HK-2 (cell line): ENCODE data around the gene PHF19.
A peak's percentile ranks its signal among the peaks of the same experiment; 100 is the strongest.

Experiments
- DNase-seq: peaks from one replicate; pipeline ENCODE4 v3.0.0-alpha.2; 2018; ENCODE audit not compliant: unreplicated experiment

The PHF19 gene

DNA sequence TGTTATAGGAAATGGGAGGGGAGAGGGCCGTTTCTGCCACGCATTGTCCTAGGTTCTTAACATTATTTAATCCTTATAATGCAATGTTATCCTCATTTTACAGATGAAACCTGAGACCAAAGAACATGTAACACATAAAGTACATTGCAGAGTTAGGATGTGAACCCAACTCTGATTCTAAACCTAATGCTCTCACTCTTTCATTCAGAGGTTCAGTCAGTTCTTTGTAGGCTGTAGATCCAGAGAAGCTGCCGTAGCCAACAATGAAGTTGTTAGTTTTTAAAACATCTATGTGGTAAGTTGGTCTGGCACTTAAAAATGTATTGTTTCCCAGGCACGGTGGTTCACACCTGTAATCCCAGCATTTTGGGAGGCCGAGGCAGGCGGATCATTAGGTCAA, 23.8 kb downstream of the PHF19 start:
- no peak for DNase-seq

DNA sequence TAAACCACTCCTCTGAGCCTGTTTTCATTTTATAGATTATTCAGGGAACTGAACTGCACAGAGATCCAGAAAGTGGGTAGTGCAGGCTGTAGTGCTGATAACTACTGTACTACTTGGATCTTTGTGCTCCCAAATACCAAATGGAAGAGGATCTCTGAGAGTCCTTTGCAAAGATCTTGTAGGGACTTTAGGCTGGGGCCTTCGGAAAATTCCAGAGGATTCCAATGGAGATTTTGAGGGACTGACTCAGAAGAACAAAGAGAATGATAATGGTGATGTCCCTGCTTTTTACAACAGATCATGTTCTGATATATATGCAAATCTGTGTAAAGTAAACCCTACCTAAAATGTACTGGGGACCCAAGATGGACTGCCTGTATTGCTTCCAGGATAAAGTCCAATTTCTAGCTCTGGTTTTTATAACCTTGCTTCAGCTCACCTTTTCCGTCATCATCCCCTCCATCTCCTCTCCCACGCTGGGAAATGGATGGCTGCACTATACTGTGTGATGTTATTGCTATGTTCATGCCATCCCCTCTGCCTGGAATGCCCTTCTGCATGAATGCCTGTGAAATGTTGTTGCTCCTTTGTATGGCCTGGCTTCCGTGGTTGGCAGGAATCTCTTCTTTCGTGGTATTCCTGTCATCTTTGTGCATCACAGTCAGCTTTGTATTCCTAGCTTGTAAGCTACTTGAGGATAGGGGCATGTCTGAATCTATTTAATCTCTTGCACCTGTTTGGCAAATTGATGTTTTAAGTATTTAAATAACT, 24.6 kb downstream of the PHF19 start:
- peak; percentile 52 for DNase-seq

DNA sequence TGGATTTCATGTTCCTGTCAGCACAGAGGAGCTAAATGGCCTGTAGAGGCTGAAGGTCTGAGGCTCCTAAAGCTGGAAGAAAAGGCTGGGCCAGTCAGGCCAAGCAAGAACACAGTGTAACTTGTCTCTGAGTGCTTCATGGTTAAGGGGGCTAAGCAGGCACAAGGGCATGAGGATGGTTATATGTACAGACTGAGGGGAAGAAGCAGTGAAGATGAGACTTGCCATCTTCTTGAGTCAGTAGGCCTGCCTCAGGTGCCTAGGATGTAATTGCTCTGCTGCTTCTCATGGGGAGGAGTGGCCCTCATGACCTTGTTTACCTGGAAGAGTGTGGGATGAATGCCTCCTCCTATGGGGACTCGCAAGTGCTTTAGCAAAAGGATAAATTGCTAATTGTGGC, 25.5 kb downstream of the PHF19 start:
- DNase-seq, result no peak

GRCh38 chr9:120850315-120850714, 26.7 kb downstream of the PHF19 start:
- DNase-seq, result no peak

- no peak for DNase-seq
Measured at GRCh38 chr9:120846906-120847305, 30.1 kb downstream of the PHF19 start.

- DNase-seq, result no peak
Measured at GRCh38 chr9:120846251-120846889, 30.6 kb downstream of the PHF19 start.

DNA sequence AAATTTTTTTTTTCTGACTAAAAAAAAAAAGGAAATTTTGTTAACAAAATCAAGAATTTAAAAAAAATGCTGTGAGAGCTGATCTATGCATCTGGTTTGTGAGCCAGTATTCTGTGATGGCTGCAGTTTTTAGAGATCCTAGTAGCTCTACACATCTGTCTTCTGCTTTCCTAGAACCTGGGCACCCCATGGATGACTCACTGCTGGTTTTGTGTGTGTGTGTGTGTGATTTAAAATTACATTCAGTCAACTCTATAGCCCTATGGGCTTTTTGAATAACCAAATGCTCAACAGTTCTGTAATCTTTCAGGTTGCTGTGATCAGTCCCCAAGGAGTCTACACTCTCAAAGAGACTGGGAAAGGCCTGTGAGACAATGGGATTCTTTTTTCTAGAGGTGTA, 31.7 kb downstream of the PHF19 start:
- no peak for DNase-seq

- DNase-seq, result peak; percentile 98
Measured at GRCh38 chr9:120842685-120843485, 34.1 kb downstream of the PHF19 start, which contains the start of gene PSMD5. PSMD5 (minus strand) TSS chr9:120842922; CDS start chr9:120842909, 13 bp downstream.

GRCh38 chr9:120841930-120842684, 34.9 kb downstream of the PHF19 start:
- no peak for DNase-seq

DNA sequence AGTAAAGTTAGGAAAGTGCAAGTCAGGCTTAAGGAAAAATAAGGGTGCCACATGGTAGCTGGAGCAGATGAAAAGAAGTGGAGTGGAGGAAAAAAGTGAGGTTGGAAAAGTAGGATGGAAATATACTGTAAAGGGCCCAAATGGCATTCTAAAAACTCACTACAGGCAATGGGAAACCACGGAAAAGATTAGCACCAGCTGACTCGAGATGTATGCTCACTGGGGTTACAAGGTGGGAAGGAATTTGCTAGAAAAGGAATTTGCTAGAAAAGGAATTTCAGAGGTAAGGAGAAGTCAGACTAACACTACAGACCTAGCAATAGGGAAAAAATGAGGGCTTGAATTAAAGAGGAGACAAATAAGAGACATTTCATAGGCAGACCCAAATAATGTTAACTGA, 37.8 kb downstream of the PHF19 start:
- DNase-seq, result no peak

- DNase-seq, result no peak
Measured at GRCh38 chr9:120837921-120838320, 39.1 kb downstream of the PHF19 start.

- no peak for DNase-seq
Measured at GRCh38 chr9:120833325-120833724, 43.7 kb downstream of the PHF19 start.

DNA sequence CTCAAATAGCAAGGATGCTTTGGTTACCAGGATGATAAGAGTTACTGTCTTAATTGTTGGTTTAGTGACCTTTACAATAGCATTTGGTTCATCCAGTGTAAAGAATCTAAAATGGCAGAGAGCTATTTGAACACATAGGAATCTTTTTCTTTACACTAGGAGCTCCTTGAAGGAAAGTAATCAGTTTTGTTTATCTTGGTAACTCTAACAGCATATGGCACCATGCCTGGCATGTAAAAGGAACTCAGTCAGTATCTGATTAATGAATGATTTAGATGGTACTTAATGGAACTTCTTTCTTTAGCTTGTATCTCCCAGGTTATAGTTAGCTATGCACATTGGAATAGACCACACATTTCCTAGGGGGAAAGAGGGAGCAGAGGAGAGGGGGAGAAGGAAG, 44.2 kb downstream of the PHF19 start:
- no peak for DNase-seq

DNA sequence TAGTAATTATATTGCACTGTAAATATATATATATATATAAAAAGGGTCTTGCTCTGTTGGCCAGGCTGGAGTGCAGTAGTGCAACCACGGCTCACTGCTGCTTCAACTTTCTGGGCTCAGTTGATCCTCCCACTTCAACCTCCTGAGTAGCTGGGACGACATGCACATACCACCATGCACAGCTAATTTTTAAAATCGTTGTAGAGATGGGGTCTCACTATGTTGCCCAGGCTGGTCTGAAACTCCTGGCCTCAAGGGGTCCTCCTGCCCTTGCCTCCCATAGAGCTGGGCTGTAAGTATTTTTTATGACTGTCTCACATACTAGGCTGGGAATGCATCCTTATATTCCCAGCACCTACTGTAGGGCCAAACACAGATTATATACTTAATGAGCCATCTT, 46.1 kb downstream of the PHF19 start:
- DNase-seq, result no peak

DNA sequence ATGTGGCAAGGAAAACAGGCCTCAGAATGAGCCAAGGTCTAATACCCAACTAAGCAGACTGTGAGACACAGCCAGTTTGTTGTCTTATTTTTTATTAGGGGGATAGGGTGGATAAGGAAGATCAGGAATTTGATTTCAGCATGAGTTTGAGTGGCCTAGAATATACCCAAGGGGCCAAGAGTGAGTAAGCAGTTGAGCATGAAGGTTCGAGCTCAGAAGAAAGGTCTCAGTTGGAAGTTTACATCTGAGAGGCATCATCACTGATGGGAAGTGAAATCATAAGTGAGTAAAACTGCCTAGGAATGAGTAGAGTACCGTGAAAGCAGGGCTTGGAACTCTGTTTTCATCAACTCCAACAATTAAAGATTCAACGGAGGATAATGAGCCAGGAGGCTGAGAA, 46.8 kb downstream of the PHF19 start:
- no peak for DNase-seq

DNA sequence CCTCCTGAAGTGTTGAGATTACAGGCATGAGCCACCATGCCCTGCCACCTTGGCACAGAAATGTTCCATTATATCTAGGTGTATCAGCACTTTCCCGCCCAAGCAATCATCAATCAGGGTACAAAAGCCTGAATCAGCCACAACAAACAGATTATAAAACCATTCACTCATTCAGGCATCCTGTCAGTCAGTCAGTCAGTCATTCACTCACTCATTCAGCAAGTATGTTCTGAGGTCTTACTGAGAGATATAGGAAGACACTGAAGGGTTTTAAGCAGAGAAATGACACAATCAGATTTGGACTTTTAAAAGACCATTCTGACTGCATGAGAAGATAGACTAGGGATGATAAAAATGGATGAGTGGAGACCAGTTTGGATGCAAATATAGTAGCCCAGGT, 47.3 kb downstream of the PHF19 start:
- DNase-seq, result no peak

DNA sequence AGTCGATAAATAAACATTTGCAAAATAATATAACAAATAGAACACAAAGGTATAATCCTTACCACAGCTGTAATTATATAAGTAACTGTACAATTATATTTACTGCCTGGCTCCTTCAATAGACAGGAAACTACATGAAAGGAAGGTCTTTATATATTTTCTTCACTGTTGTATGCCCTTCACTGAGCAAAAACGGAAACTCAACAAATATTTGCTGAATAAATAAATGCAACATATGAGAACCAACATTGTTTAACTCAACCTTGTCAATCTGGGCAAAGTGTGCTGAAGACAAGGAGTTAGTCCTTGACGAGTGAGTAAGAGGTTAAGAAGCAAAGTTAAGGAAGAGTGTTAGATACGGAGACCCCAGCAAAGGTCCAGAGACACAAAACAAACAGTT, 56.9 kb downstream of the PHF19 start:
- DNase-seq, result no peak

- DNase-seq, result no peak
Measured at GRCh38 chr9:120818595-120818994, 58.4 kb downstream of the PHF19 start.

- DNase-seq, result no peak
Measured at GRCh38 chr9:120815075-120815474, 61.9 kb downstream of the PHF19 start.

DNA sequence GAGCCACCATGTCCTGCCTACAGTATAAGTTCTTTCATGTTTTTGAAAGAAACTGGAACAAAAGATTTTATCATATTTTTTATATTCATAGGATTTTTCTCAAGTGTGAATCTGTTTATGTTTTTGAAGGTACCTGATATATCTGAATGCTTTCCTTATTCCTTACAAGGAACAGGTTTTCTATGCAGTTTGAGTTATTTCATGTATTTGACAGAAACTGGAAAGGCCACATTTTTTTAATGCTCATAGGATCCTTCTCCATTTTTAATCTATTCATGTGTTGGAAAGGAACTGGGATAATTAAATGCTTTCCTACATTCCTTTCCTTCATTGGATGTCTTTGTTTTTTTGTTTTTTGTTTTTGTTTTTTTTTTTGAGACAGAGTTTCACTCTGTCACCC, 68.1 kb downstream of the PHF19 start:
- DNase-seq, result no peak

DNA sequence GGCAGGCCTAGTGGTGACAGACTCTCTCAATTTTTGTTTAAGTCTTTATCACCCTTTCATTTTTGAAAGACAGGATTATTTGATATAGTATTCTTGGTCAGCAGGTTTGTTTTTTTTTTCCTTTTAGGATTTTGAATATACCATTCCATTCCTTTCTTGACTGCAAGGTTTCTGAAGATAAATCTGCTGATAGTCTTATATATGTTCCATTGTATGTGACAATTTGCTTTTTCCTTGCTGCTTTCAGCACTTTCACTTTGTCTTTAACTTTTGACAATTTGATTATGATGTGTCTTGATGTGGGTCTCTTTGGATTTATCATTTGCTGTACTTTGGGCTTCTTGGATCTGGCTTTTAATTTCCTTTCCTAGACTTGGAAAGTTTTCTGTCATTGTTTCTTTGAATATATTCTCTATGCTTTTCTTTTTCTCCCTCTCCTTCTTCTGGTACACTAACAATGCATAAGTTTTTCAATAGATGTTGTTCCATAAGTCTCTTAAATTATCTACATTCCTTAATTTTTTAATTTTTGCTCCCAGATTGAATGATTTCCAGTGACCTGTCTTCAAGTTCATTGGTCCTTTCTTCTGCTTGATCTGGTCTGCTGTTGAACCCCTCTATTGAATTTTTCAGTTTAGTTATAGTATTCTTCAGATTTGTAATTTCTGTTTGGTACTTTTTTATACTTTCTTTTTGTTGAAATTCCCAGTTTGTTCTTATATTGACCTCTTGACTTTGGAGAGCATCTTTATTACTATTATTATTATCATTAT, 69.2 kb downstream of the PHF19 start:
- no peak for DNase-seq
